HCEC 1CT (cell line): ENCODE data around the gene SLC25A27.
A peak's percentile ranks its signal among the peaks of the same experiment; 100 is the strongest.

Source experiments
- DNase-seq: peaks from one replicate; pipeline ENCODE4 v3.0.0-alpha.2; 2017

SLC25A27 gene

DNA sequence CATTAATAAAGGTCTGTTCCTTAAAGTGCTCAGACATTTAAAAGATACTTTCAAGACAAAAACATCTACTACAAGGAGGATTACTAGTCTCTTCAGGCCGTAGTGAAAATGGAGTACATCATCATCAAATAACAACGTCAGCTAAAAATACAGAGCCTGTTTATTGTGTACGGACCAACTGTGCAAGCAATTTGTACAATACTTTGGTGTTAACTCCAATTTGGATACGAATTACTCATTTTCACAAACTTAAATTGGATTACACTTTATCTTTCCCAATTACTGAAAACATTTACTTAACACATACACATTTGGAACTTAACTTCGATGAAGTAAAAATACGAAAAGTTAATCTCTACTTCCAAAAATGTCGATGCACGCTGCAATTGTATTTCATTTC is 959 bp upstream of the SLC25A27 start:
- peak; percentile 25 for DNase-seq

DNA sequence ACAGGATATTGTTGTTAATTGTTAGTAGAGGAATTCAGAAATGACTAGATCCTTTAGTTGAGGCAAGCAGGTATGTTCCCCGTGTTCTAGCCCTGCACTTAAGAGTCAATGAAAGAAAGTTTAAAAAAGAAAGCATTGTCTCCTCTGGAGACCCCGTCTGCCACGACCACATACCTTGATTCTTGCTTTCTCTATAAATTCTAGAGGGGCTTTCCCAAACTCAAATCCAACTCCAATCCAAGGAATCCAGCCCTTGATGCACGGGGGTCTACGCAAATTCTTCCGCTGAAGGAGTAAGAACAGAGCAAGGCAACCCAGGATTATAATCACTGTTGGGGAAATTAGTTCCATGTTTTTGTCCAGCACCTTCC is 558 bp upstream of the SLC25A27 start:
- DNase-seq, result no peak

DNA sequence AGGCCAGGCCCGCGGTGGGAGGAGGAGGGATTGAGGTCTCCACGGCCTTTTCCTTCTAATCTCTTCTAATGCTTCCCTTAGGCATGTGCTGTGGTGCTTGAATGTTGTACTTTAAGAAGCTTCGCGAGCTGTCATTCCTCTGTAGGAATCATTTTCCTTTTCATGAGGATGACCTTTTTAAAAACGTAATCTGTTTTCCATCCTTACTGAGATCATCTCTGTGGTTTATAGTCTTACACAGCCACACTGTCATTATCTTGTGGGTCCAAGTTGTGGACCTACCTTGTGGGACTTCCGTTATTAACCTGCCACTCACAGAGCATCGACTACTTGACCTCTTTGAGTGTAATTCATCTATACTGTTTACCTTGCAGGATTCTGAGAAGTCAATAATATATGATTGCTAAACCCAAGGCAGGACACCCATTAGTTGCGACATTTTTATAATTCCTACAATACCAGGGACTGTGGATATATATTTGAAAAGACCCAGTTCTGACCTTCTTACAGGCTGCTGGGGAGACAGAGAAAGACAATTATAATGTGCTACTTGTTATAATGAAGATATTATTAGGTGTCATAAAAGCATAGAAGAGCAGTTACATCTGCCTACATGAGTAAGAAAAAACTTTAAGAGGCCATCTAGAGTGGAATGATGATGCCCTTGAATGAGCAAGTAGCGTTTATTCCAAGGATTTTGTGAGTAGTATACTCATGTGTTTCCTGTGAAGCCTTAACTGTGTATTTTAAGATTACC is 842 bp downstream of the SLC25A27 start:
- no peak for DNase-seq

DNA sequence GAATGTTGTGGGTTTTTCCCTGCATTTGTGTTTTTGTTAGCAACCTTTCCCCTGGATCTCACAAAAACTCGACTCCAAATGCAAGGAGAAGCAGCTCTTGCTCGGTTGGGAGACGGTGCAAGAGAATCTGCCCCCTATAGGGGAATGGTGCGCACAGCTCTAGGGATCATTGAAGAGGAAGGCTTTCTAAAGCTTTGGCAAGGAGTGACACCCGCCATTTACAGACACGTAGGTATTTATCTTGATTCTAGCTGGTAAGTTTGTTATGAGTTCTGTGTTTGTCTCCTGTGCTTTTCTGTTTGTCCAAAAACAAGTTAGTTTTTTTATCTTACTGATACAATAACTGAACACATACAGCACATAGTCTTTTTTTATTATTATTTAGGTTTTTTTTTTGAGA is 3.0 kb downstream of the SLC25A27 start:
- no peak for DNase-seq

DNA sequence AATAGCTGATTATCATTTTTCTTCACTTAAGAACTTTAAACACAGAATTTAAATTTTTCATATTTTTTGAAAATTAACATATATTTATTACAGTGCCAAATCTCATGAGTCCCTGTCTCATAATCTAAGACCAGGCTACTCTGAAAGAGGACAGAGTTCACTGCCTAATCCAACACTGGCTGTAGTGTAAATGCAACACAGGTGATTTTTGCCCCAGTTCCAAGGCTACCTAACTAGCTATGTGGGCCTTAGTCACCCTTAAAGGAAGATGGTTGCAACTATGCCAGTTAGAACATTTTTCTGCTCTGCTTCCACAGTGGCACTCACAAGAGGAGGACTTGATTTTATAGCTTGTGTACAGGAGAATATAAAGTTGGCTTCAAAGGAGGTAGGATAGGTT is 4.9 kb downstream of the SLC25A27 start:
- DNase-seq, result no peak

DNA sequence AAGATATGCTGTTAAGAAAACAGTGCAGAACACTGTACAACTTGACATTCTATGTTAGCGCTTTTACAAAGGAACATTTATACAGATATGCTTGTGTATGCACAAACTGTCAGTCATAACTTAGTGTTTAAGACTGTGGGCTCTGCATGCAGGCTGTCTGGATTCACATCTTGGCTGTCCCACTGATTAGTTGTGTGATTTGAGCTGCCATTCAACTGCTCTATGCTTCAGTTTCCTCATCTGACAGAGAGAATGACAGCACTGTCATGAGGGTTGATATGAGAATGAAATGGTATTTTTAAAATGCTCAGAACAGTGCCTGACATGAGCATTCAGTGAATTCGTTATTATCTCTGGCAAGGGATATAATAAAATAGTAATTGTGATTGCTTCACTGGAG is 8.7 kb downstream of the SLC25A27 start:
- no peak for DNase-seq

DNA sequence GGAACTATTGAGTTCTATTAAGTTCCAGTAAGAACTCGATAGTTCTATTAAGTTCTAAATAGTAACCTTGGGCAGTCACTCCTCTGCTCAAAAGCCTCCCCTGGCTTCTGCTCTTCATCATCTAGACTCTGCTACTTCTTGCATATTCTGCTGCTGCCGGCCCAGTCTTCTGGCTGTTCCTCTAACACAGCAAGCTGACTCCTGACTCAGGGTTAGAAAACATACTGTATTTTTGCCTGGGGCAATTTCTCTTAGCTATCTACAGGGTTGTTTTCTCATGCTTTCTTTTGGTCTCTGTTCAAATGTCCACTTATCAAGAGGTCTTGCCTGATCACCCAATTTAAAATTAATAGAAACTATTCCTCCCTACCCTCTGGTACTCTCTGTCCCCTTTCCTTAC is 14.6 kb downstream of the SLC25A27 start:
- no peak for DNase-seq

DNA sequence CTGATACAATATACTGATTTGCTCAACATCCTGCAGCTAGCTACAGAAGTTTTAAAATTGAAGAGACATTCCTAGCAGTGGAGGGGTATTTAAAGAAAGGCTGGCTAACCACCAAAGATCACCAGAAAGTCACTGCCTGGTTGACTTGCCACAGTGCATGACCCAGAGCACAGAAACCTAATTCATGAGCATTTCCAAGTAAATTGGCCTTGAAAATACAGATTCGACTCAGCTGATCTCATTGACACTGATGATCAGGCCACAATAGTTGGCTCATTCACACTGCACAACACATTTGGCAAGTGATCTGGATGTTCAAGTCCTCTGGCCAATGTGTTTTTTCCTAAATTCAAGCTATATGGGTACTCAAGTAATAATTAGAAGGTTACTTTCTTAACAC is 21.6 kb downstream of the SLC25A27 start:
- no peak for DNase-seq

DNA sequence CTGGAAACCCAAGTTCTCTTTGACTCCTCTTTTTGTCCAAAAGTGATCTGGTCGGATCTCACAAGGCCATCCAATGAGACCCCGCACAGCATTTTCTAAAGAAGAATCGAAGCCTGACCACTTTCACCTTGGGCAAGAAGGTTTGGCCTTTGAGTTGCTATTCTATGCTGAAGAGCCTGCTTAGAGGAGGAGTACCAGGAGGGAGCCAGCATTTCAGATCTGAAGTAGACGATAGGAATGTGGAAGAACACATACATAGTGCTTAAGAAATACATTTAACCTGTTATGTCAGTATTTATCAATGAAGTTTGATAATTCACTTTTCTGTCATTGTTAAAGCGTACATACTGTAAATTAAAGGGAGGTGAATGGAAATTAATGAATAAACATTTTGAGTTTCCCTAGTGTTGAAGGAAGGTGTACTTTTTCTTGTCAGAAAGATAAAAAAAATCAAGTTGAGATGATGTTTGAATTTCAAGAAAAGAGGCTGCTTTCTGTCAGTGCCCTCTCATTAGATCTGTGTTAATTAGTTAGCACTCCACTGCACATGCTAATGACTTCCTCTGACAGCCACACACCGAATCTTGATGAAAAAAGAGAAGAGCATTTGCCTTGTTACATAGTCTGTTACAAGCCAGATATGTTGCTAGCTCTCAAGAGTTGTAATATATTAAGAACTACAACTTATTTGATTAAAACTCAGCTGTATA is 24.0 kb downstream of the SLC25A27 start:
- no peak for DNase-seq

DNA sequence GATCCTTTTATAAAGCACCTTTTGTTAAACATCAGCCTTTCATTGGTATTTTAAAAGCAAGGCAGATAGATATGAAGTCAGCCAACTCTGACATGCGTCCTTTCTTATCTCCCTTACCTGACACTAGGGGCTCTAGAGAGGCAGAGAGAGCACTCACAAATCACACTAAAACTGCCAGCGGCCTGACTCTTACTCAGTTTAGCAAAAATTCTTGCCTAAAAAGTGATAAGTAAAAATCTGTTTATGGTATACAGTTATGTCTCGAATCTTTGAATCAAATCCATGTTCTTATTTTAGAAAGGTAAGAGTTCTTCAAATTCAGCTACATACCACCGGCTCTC is 24.5 kb downstream of the SLC25A27 start:
- DNase-seq, result no peak

DNA sequence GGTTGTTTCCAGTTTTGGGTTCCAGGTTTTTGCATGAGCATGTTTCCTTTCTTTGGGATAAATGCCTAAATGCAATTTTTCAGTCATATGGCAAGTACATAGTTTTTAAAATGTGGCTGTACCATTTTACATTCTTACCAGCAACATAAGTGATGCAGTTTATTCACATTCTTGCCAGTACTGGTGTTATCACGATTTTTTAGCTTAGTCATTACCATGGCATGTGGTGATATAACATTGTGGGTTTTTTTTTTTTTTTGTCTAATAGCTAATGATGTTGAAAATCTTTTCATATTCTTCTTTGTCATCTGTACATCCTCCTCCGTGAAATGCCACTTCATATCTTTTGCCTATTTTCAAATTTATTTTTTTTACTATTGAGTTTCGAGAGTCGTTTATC is 32.0 kb downstream of the SLC25A27 start:
- DNase-seq, result peak; percentile 39

DNA sequence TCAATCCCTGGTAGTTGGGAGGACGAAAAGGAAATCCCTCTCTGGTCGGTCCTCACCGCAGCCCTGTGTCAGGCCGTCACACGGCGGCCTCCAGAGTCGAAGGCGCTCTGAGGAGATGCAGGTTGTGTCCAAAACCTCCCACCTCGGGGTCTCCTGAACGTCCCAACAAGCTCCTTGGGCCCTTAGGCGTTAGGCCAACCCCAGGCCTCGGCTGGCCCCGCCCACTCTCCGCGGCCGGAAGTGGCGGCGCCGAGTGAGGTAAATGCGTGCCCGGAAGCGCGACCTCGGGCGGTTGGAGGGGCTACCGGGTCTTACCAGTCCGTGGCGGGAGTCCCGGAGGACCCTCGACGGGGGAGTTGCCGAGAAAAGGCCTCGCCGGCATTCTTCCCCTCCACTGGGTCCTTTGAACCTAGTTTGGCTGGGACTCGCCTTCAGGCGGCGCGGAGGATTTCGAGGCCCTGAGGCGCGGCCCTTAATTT is 34.9 kb downstream of the SLC25A27 start, which contains the start of gene TDRD6:
TDRD6 (plus strand) TSS at position 267 of the 479 bp plus-strand sequence. CDS start 244 bp downstream, outside the sequence.
- DNase-seq, result no peak

DNA sequence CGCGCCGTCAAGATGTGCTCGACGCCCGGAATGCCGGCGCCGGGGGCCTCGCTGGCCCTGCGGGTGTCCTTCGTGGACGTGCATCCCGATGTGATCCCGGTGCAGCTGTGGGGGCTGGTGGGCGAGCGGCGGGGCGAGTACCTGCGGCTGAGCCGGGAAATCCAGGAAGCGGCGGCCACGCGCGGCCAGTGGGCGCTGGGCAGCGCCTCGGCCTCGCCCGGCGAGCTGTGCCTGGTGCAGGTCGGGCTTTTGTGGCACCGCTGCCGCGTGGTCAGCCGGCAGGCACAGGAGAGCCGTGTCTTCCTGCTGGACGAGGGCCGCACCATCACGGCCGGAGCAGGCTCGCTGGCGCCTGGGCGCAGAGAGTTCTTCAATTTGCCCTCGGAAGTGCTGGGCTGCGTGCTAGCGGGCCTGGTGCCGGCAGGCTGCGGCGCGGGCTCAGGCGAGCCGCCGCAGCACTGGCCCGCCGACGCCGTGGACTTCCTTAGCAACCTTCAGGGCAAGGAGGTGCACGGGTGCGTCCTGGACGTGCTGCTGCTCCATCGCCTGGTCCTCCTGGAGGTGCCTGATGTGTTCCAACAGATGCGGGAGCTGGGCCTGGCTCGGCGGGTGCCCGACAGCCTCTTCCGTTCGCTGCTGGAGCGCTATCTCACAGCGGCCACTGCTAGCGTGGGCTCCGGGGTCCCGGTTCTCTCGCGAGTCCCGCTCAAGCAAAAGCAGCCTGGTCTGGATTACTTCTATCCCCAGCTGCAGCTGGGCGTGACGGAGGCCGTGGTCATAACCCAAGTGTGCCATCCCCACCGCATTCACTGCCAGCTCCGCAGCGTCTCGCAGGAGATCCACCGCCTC is 35.6 kb downstream of the SLC25A27 start:
- no peak for DNase-seq

DNA sequence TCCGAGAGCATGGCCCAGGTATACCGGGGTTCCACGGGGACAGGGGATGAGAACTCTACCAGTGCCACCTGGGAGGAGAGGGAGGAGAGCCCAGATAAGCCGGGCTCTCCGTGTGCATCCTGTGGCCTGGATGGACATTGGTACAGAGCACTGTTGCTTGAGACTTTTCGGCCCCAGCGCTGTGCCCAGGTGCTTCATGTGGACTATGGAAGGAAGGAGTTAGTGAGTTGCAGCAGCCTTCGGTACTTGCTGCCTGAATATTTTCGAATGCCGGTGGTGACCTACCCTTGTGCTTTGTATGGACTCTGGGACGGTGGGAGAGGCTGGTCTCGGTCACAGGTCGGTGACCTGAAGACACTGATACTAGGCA is 36.2 kb downstream of the SLC25A27 start:
- DNase-seq, result no peak

DNA sequence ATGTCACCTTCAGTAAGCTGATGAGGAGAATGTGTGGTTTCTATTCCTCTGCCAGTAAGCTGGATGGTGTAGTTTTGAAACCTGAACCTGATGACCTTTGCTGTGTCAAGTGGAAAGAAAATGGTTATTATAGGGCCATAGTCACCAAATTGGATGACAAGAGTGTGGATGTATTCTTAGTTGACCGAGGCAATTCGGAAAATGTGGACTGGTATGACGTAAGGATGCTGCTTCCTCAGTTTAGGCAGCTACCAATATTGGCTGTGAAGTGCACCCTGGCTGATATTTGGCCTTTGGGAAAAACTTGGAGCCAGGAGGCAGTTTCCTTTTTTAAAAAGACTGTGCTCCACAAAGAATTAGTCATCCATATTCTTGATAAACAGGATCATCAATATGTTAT is 36.9 kb downstream of the SLC25A27 start:
- no peak for DNase-seq

DNA sequence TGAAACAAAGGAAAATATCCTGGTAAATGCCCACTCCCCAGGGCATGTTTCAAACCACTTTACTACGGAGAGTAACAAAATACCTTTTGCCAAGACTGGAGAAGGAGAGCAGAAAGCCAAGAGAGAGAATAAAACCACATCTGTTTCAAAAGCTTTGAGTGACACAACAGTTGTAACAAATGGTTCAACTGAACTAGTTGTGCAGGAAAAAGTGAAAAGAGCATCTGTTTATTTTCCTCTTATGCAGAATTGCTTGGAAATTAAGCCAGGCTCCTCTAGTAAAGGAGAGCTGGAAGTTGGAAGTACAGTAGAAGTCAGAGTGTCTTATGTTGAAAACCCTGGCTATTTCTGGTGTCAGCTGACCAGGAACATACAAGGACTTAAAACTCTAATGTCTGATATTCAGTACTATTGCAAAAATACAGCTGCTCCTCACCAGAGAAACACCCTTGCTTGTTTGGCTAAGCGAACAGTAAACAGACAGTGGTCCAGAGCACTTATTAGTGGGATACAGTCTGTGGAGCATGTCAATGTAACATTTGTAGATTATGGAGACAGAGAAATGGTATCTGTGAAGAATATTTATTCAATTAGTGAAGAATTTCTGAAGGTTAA is 37.5 kb downstream of the SLC25A27 start:
- DNase-seq, result no peak

DNA sequence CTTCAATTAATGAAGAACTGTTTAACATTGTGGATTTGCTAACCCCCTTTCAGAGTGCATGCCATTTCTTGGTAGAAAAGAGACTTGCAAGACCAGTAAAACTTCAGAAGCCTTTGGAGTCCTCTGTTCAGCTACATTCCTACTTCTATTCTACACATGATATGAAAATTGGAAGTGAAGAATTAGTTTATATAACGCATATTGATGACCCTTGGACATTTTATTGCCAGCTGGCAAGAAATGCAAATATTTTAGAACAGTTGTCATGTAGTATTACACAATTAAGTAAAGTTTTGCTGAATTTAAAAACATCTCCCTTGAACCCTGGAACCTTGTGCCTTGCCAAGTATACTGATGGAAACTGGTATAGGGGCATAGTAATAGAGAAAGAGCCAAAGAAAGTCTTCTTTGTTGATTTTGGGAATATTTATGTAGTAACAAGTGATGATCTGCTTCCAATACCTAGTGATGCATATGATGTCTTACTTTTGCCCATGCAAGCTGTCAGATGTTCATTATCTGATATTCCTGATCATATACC is 38.2 kb downstream of the SLC25A27 start:
- DNase-seq, result peak; percentile 1

DNA sequence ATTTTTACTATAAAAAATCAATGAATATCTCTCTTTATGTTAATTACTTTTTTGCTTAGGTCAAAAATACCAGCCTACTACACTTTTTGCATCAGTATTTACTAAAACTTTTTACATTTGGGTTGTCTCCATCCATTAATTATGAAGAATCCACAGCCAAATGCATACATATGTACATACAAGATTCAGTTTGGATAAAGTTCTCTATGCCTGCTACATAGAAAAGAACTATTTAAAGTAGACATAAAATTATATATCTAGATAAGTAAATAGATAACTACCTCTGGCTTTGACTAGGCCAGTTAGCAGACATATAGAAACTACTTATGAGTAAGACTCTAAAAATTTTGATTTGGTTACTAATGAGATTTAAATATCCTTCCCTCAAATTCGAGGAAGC is 47.2 kb downstream of the SLC25A27 start:
- no peak for DNase-seq

DNA sequence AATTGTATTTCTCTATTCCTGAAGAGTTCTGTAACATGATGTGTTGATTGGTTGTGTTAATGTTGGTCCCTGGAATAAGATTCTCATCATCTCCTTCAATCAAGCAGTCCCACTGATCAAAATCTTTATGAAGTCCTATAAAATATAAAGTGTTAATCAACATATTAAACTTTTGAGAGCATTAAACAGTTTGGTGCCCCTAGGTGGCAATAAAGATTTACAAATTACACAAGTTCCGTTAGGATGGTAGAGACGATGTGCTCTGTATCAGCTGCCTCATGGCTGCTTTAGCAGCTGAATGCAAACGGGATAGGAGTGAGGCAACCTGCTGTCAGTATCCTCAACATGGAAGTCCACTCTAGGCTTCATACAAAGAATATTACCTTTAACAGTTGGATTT is 51.8 kb downstream of the SLC25A27 start:
- peak; percentile 32 for DNase-seq

DNA sequence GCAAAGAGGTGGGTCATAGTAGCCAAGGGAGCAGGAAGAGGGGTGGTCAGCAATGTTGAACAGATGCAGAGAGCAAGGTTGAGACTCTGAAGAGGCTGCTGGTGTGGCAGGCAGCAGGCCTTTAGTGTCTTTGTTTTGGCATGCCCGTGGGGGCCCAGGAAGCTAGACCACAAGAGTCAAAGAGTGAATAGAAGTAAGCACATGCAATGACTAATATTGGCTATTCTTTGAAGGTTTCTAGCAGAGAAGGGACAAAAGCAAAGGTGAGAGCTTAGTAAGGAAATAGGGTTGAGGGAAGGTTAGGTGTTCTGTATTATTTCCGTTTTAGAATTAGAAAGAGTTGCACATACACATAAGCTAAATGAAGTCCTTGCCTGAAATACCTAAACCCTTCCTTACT is 53.7 kb downstream of the SLC25A27 start:
- no peak for DNase-seq

DNA sequence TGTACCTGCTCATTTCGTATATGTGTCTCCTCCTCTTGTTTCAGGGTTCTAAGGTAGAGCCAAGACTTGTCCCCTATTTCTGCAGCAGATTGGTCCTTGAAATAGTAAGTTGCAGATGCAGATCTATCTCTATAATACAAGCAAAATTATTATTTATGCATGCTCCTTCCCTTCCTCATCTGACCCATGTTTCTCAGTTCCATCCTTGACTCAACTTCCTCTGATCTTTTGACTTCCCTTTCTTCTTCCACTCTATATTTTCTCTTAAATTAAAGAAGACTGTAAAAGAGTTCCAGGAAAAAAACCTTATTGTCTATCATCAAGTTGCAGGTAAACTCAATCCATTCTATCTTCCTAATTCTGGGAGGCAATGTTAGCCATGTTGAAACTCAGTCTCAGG is 58.7 kb downstream of the SLC25A27 start:
- no peak for DNase-seq

DNA sequence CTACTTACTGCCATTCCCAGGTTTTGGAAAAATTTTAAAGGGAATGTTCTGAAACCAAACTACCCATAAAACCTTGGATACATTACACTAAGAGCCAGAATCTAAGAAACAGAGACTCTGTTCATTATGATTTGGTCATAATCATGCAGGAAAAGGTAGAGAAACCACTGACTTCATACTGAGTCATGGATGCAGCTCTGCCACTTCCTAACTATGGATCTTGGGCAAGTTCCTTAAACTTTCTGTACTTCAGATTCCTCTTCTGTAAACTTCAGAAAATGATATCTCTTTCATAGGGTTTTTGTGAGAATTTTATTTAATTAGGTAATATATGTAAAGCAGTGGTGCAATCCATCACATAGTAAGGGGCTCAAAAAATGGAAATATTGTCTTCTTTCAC is 62.4 kb downstream of the SLC25A27 start:
- DNase-seq, result peak; percentile 5

DNA sequence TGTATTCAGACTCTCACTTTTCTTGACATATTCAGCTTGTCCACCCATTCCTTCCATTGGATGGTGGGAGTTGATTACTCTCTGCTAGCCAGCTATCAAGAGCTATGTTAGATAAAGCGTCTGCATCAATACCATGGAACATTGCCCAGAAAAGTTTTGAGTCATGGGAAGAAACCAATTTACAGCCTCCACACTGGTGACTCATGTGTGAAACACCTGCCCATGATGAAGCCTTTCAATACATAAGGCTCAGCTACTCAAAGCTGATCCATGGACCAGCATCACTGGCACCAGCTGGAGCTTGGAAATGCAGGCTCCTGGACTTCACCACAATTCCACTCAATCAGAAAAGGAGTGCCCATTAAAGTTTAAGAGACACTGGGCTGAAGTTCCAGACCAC is 66.3 kb downstream of the SLC25A27 start:
- DNase-seq, result peak; percentile 57
